Panc1 (cell line): Measurements from ENCODE around the gene ASCL2. TPM values are rescaled to one million over a fixed set of nuclear protein-coding genes. Genes with fewer than 3 reads are reported as not detected.

Source experiments
- ATAC-seq: fragments of 200-7000 bp; cut with Tn5 transposase; 2 replicates; pipeline ENCODE4 v1.9.1; 2020; ENCODE audit warnings: mild to moderate bottlenecking, moderate library complexity
- BruUV-seq: library from RNA; stranded (reverse); fragments of 400-500 nt; replicated peaks from 2 replicates; lab custom pipeline; 2021; lab: Mats Ljungman, UMichigan
- CTCF ChIA-PET: fragments of 300-600 bp; sonication (Branson Sonifier 250); formaldehyde crosslinking; loops from one replicate; lab custom pipeline; 2022; ENCODE audit warnings: antibody characterized with exemption; lab: Charles Lee
- POLR2A ChIA-PET: fragments of 300-600 bp; sonication (Branson Sonifier 250); formaldehyde crosslinking; loops from one replicate; lab custom pipeline; 2022; ENCODE audit warnings: antibody characterized with exemption; lab: Charles Lee
- DNase-seq: peaks from one replicate; pipeline ENCODE4 v3.0.0-alpha.2; 2010; ENCODE audit warnings: low read depth, low spot score
- H3K27ac ChIP-seq: 2 replicates; pipeline ENCODE4 v1.5.1; 2011; ENCODE audit warnings: mild to moderate bottlenecking, low read length, inconsistent platforms
- H3K27me3 ChIP-seq: fragments of 200-500 bp; sonication (Bioruptor generic); 2 replicates; pipeline ENCODE4 v1.6.0; 2014; ENCODE audit warnings: low read length, inconsistent platforms; ENCODE audit not compliant: control insufficient read depth, insufficient read depth
- H3K36me3 ChIP-seq: fragments of 200-500 bp; sonication (Bioruptor generic); 2 replicates; pipeline ENCODE4 v1.5.1; 2014; ENCODE audit warnings: inconsistent platforms, mild to moderate bottlenecking, low read length, moderate library complexity; ENCODE audit not compliant: control insufficient read depth, insufficient read depth
- H3K4me1 ChIP-seq: 2 replicates; pipeline ENCODE4 v1.5.1; 2011; ENCODE audit warnings: inconsistent platforms, mild to moderate bottlenecking, low read length, moderate library complexity; ENCODE audit not compliant: control insufficient read depth, insufficient read depth
- H3K4me3 ChIP-seq, 2 experiments: 2 replicates each; pipeline ENCODE4 v1.5.1; 2011 to 2012; ENCODE audit warnings: low read depth in 2 of 2, low read length in 2 of 2, mild to moderate bottlenecking in 2 of 2, inconsistent platforms in 1 of 2, moderate library complexity in 1 of 2
- H3K9me3 ChIP-seq: fragments of 200-500 bp; sonication (Bioruptor generic); 2 replicates; pipeline ENCODE4 v1.5.1; 2014; ENCODE audit warnings: low read depth, mild to moderate bottlenecking, inconsistent platforms, low read length, moderate library complexity; ENCODE audit not compliant: control insufficient read depth, insufficient read depth
- CTCF ChIP-seq: fragments of 450-650 bp; IDR thresholded peaks from 2 replicates; pipeline ENCODE4 v1.5.1; 2017; ENCODE audit warnings: mild to moderate bottlenecking
- POLR2AphosphoS5 ChIP-seq: IDR thresholded peaks from 2 replicates; pipeline ENCODE4 v1.6.1; 2012; ENCODE audit warnings: mild to moderate bottlenecking, low read depth, low read length, moderate library complexity
- REST ChIP-seq, 2 experiments: IDR thresholded peaks; 2 replicates each; pipeline ENCODE4 v1.6.1; 2011 to 2012; ENCODE audit warnings: low read depth in 2 of 2, control low read depth in 1 of 2, low read length in 1 of 2, mild to moderate bottlenecking in 1 of 2, moderate library complexity in 1 of 2; ENCODE audit not compliant: insufficient read depth in 1 of 2
- SIN3A ChIP-seq: IDR thresholded peaks from 2 replicates; pipeline ENCODE4 v1.6.1; 2012; ENCODE audit warnings: low read depth, mild to moderate bottlenecking, low read length, moderate library complexity, borderline replicate concordance; ENCODE audit not compliant: insufficient read depth
- TCF7L2 ChIP-seq: IDR thresholded peaks from 2 replicates; pipeline ENCODE4 v1.6.1; 2011; ENCODE audit warnings: mild to moderate bottlenecking, low read depth, low read length, inconsistent platforms
- in situ Hi-C: cut with HindIII; loops from 2 replicates; pipeline ENCODE4 v1.10.0; 2016; ENCODE audit warnings: low sequenced_read_pairs, low pct_unique_long_range_greater_than_20kb
- intact Hi-C: fragments of 100-400 bp; cut with micrococcal nuclease; formaldehyde crosslinking; loops from one replicate; pipeline ENCODE4 v1.10.0; 2022; ENCODE audit not compliant: unreplicated experiment
- total RNA-seq: library from RNA; stranded (reverse); gene quantifications from one replicate; pipeline ENCODE4 v1.2.1, GENCODE V29; 2021; ENCODE audit not compliant: unreplicated experiment

ASCL2 gene
- total RNA-seq, 1 experiment from 2014 or later = not detected

DNA sequence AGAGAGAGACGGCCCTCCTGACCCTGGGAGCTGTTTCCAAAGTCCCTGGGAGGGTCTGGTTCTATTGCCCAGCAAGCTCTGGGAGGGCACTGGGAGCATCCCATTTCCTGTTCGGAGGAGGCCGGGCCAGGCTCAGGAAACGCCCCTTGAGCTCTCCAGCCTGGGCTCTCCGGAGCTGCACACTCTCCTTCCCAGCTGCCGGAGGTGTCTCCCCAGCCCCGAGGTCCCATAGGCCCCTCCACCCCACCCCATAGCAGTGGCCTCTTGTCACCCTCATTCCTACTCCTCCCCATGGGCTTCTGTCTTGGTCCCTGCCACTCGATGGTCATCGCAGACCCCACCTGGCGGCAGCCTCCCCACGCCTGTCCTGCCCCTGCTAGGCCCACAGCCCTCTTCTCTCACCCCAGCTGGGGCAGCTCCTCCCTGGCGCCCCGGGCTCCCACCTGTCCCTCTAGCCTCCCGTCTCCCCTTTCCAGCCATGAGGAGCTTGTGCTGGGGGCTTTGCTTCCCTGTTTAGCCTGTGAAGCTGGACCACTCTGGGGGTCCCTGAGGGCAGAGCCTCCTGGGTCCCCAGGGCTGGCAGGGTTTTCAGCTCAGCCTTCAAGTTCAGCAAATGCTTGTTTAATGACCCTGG lies 34.2 kb upstream of the ASCL2 start:
- H3K27me3 ChIP-seq = no peaks in the 10 kb centered on the region
- no peaks in the 10 kb centered on the region for H3K9me3 ChIP-seq
- intact Hi-C loops (loop anchor here (1.0 kb wide), 1 partner anchor 115 kb away; no protein-coding TSS in a partner anchor), in situ Hi-C loops (no loop called here)
- no peaks in the 10 kb centered on the region for H3K36me3 ChIP-seq
- TF ChIP-seq POLR2AphosphoS5 (no peak), REST (IDR thresholded peaks at IDR 0.05; ENCODE audit: insufficient read depth in 1 of 2, low read depth in 2 of 2, low read length in 1 of 2) (no peak), CTCF (no peak), TCF7L2 (no peak), SIN3A (no peak)
- POLR2A ChIA-PET = interaction anchor here (1.2 kb wide), 1 partner anchor 73 kb away, joined by 7 read pairs; no protein-coding TSS in a partner anchor
- H3K4me3 ChIP-seq = no peak overlapping the region
- H3K4me1 ChIP-seq = no peaks in the 10 kb centered on the region
- DNase-seq = no peak
- no peak overlapping the region for H3K27ac ChIP-seq
- ATAC-seq = no peak; the same call in 1 of the 2 replicates
- CTCF ChIA-PET = interaction anchor here (0.5 to 3.9 kb wide), 19 partner anchors 9 to 583 kb away, joined by 3 to 102 read pairs (median 4); partner anchors contain the start of gene TSSC4
- BruUV-seq = no TSS peak

- TF ChIP-seq REST (IDR thresholded peaks at IDR 0.05; ENCODE audit: insufficient read depth in 1 of 2, low read depth in 2 of 2, low read length in 1 of 2) (no peak), CTCF (no peak), TCF7L2 (no peak), POLR2AphosphoS5 (no peak), SIN3A (no peak)
- POLR2A ChIA-PET = interaction anchor here (0.6 kb wide), 1 partner anchor 74 kb away, joined by 3 read pairs; no protein-coding TSS in a partner anchor
- in situ Hi-C loops = no loop called here
Observed at GRCh38 chr11:2303627-2304505, 33.5 kb upstream of the ASCL2 start.

More at GRCh38 chr11:2303627-2304505, 33.5 kb upstream of the ASCL2 start:
- H3K36me3 ChIP-seq = no peaks in the 10 kb centered on the region
- no peak for ATAC-seq
- BruUV-seq = no TSS peak
- H3K4me3 ChIP-seq = no peak overlapping the region
- DNase-seq = no peak
- intact Hi-C loops = no loop called here
- H3K27me3 ChIP-seq = no peaks in the 10 kb centered on the region
- no peaks in the 10 kb centered on the region for H3K9me3 ChIP-seq
- CTCF ChIA-PET = interaction anchor here (0.7 to 3.9 kb wide), 11 partner anchors 9 to 117 kb away, joined by 3 to 102 read pairs (median 9); partner anchors contain the start of gene TSSC4
- no peak overlapping the region for H3K27ac ChIP-seq
- H3K4me1 ChIP-seq = no peaks in the 10 kb centered on the region
